Measurements from ENCODE around the gene CTAGE15. TPM values are rescaled to one million over a fixed set of nuclear protein-coding genes. Genes with fewer than 3 reads are reported as not detected.
"Not testable (repeated sequence)": the region's sequence is repeated elsewhere in the genome, so short reads cannot be mapped to it uniquely, and the experiment has no call there.

CTAGE15 gene
- total RNA-seq, 3 donors from 2014 or later = 9.7 TPM; not detected in 2

- intact Hi-C loops (cut with DNase I; ENCODE audit: low total_unique reads) = not testable (repeated sequence)
Measured at GRCh38 chr7:143603549-143603948, 31.9 kb downstream of the CTAGE15 start.

GRCh38 chr7:143606088-143606487 lies 34.5 kb downstream of the CTAGE15 start:
- DNase-seq (ENCODE audit: low spot score in 2 of 2); H3K36me3 ChIP-seq; H3K27me3 ChIP-seq; intact Hi-C loops (cut with DNase I; ENCODE audit: low total_unique reads); H3K27ac ChIP-seq; H3K9me3 ChIP-seq; H3K4me3 ChIP-seq; H3K4me1 ChIP-seq: not testable (repeated sequence)

More at GRCh38 chr7:143603549-143603948, 31.9 kb downstream of the CTAGE15 start:
- not testable (repeated sequence) for H3K4me1 ChIP-seq; H3K36me3 ChIP-seq; H3K27ac ChIP-seq; H3K27me3 ChIP-seq; DNase-seq (ENCODE audit: low spot score in 2 of 2); H3K4me3 ChIP-seq; H3K9me3 ChIP-seq

GRCh38 chr7:143615545-143615944 lies 43.9 kb downstream of the CTAGE15 start:
- intact Hi-C loops (cut with DNase I; ENCODE audit: low total_unique reads); H3K9me3 ChIP-seq; H3K36me3 ChIP-seq; DNase-seq (ENCODE audit: low spot score in 2 of 2); H3K27ac ChIP-seq; H3K27me3 ChIP-seq; H3K4me3 ChIP-seq; H3K4me1 ChIP-seq: not testable (repeated sequence)

GRCh38 chr7:143617204-143617603 lies 45.6 kb downstream of the CTAGE15 start:
- H3K4me1 ChIP-seq; H3K36me3 ChIP-seq; H3K4me3 ChIP-seq; intact Hi-C loops (cut with DNase I; ENCODE audit: low total_unique reads); H3K9me3 ChIP-seq; DNase-seq (ENCODE audit: low spot score in 2 of 2); H3K27me3 ChIP-seq; H3K27ac ChIP-seq: not testable (repeated sequence)

GRCh38 chr7:143620058-143620457 lies 48.5 kb downstream of the CTAGE15 start:
- H3K4me1 ChIP-seq; H3K27ac ChIP-seq; H3K36me3 ChIP-seq; intact Hi-C loops (cut with DNase I; ENCODE audit: low total_unique reads); H3K27me3 ChIP-seq; H3K9me3 ChIP-seq: not testable (repeated sequence)
- peak overlapping the region in 1 of 3 donors; percentile 21 for H3K4me3 ChIP-seq
- peak; percentile 52 to 57 for DNase-seq (ENCODE audit: low spot score in 2 of 2)

- H3K9me3 ChIP-seq; H3K36me3 ChIP-seq; H3K4me1 ChIP-seq; H3K27ac ChIP-seq; intact Hi-C loops (cut with DNase I; ENCODE audit: low total_unique reads); H3K27me3 ChIP-seq: not testable (repeated sequence)
- DNase-seq (ENCODE audit: low spot score in 2 of 2) = peak; percentile 68 to 84
- H3K4me3 ChIP-seq = peak within 1 kb of the TSS in 2 of 3 donors; percentile 36 to 39
Measured at GRCh38 chr7:143620646-143621045, 49.0 kb downstream of the CTAGE15 start, which contains the start of gene TCAF2. TCAF2 (plus strand) TSS chr7:143620974.

GRCh38 chr7:143621175-143621574 lies 49.6 kb downstream of the CTAGE15 start:
- DNase-seq (ENCODE audit: low spot score in 2 of 2); H3K4me1 ChIP-seq: not testable (repeated sequence)

GRCh38 chr7:143622130-143622529 lies 50.5 kb downstream of the CTAGE15 start:
- DNase-seq (ENCODE audit: low spot score in 2 of 2); H3K36me3 ChIP-seq; H3K27me3 ChIP-seq; H3K4me1 ChIP-seq; intact Hi-C loops (cut with DNase I; ENCODE audit: low total_unique reads); H3K9me3 ChIP-seq; H3K27ac ChIP-seq; H3K4me3 ChIP-seq: not testable (repeated sequence)

More at GRCh38 chr7:143621175-143621574, 49.6 kb downstream of the CTAGE15 start:
- H3K27me3 ChIP-seq; H3K36me3 ChIP-seq; H3K27ac ChIP-seq; intact Hi-C loops (cut with DNase I; ENCODE audit: low total_unique reads); H3K4me3 ChIP-seq; H3K9me3 ChIP-seq: not testable (repeated sequence)

Other genes starting within 250 kb of the CTAGE15 start
- 1 to 10 TPM in 1 of 3 donors, under 1 TPM in 2; 0.48 to 2.3 (median 0.73) TPM for gene FAM131B, start 209.1 kb upstream of the CTAGE15 start, total RNA-seq
- 10 to 100 TPM; 60.2 to 61.0 (median 60.4) TPM for gene ZYX, start 190.5 kb upstream of the CTAGE15 start, total RNA-seq
- 10 to 100 TPM in 2 of 3 donors, not detected in 1; 11.8 to 15.4 TPM for gene EPHA1, start 162.9 kb upstream of the CTAGE15 start, total RNA-seq
- 1 to 10 TPM in 1 of 3 donors, not detected in 2; 1.6 TPM for gene TAS2R60, start 128.3 kb upstream of the CTAGE15 start, total RNA-seq
- gene TAS2R41, start 93.9 kb upstream of the CTAGE15 start, total RNA-seq = 1 to 10 TPM in 1 of 3 donors, under 1 TPM in 1, not detected in 1; 0.66 to 1.3 TPM
- 10 to 100 TPM in 1 of 3 donors, 1 to 10 TPM in 2; 2.2 to 14.0 (median 4.6) TPM for gene TCAF2, start 49.2 kb downstream of the CTAGE15 start, total RNA-seq
- gene CTAGE6, start 185.9 kb downstream of the CTAGE15 start, total RNA-seq = 1 to 10 TPM in 1 of 3 donors, under 1 TPM in 1, not detected in 1; 0.96 to 2.3 TPM